GM10847 (cell line): ENCODE measurements around the gene LILRA1.
"Not testable (repeated sequence)": the region's sequence is repeated elsewhere in the genome, so short reads cannot be mapped to it uniquely, and the experiment has no call there.

Experiments
- POLR2A ChIP-seq: IDR thresholded peaks from 2 replicates; pipeline ENCODE4 v1.6.1; 2011; ENCODE audit not compliant: insufficient read length; ENCODE audit errors: extremely low read depth

Gene LILRA1

GRCh38 chr19:54620464-54620863 lies 27.0 kb downstream of the LILRA1 start:
- TF ChIP-seq POLR2A, result no peak

GRCh38 chr19:54622431-54622830 lies 29.0 kb downstream of the LILRA1 start:
- TF ChIP-seq POLR2A, result no peak

- no peak for TF ChIP-seq POLR2A
These were observed 33.3 kb downstream of the LILRA1 start for GRCh38 chr19:54626757-54627156.

- TF ChIP-seq POLR2A, result not testable (repeated sequence)
These were observed 36.8 kb downstream of the LILRA1 start, which contains the start of gene LILRB1 for GRCh38 chr19:54630262-54630661. Gene LILRB1, plus strand, starts transcription at chr19:54630484. Its CDS starts 590 bp downstream, at chr19:54631074.

GRCh38 chr19:54630782-54631181 lies 37.4 kb downstream of the LILRA1 start:
- TF ChIP-seq POLR2A, result no peak

- no peak for TF ChIP-seq POLR2A
These were observed 40.0 kb downstream of the LILRA1 start for GRCh38 chr19:54633401-54633800.

- TF ChIP-seq POLR2A, result no peak
These were observed 45.3 kb downstream of the LILRA1 start for GRCh38 chr19:54638683-54639082.

GRCh38 chr19:54644056-54644455 lies 50.6 kb downstream of the LILRA1 start:
- TF ChIP-seq POLR2A, result no peak

GRCh38 chr19:54646331-54646841 lies 53.0 kb downstream of the LILRA1 start:
- TF ChIP-seq POLR2A, result no peak

- no peak for TF ChIP-seq POLR2A
These were observed 54.7 kb downstream of the LILRA1 start for GRCh38 chr19:54648129-54648528.

- TF ChIP-seq POLR2A, result no peak
These were observed 56.8 kb downstream of the LILRA1 start for GRCh38 chr19:54650108-54650655.
